ENCODE measurements around the gene DNMT1. TPM values are rescaled to one million over a fixed set of nuclear protein-coding genes. Genes with fewer than 3 reads are reported as not detected.
"Not testable (repeated sequence)": the region's sequence is repeated elsewhere in the genome, so short reads cannot be mapped to it uniquely, and the experiment has no call there.

Gene DNMT1
- total RNA-seq, 1 experiment from 2014 or later, result 227 TPM

GRCh38 chr19:10201176-10201575 is 6.4 kb upstream of the DNMT1 start:
- Histone ChIP-seq H3K27me3 (ENCODE audit: insufficient read depth, low read length) (no peaks in the 10 kb centered on the region), H3T11ph (ENCODE audit: low read length) (no peak overlapping the region), H3K23ac (ENCODE audit: insufficient read length, low read depth, low read length) (no peak overlapping the region), H3K4me2 (ENCODE audit: insufficient read depth, insufficient read length, low read length) (no peak overlapping the region), H2BK15ac (ENCODE audit: low read depth, low read length) (no peak overlapping the region), H3K18ac (ENCODE audit: insufficient read length, low read depth, low read length) (no peak overlapping the region), H4K8ac (replicated peaks; ENCODE audit: insufficient read length, low read depth, low read length) (no peak overlapping the region), H3K9me3 (ENCODE audit: control insufficient read depth, low read depth, low read length) (no peaks in the 10 kb centered on the region), H2AFZ (ENCODE audit: low read length) (no peak overlapping the region), H4K5ac (ENCODE audit: insufficient read length, low read depth, low read length) (no peak overlapping the region), H3K14ac (ENCODE audit: insufficient read depth, low read length) (no peak overlapping the region), H4K20me1 (ENCODE audit: control insufficient read depth, insufficient read depth, insufficient read length) (no peaks in the 10 kb centered on the region), H3K56ac (ENCODE audit: insufficient read length, low read depth, low read length) (no peak overlapping the region), H2BK12ac (ENCODE audit: insufficient read length, low read depth, low read length) (no peak overlapping the region), H2BK120ac (ENCODE audit: low read depth, low read length, poor library complexity, severe bottlenecking) (no peak overlapping the region), H3K4me1 (ENCODE audit: insufficient read depth, low read length) (0 out of 2 replicates have a peak, but pooled peaks cover 2% of the 10 kb centered on the region), H3K4ac (ENCODE audit: low read depth, low read length) (no peak overlapping the region), H3K27ac (ENCODE audit: insufficient read length, low read depth, low read length) (no peak overlapping the region), H2BK5ac (ENCODE audit: insufficient read length, low read length) (no peak overlapping the region), H3K79me1 (ENCODE audit: insufficient read depth, low read depth, low read length, poor library complexity, severe bottlenecking) (no peaks in the 10 kb centered on the region), H3K9ac (ENCODE audit: extremely low read depth, insufficient read length, low read length) (no peak overlapping the region), H4K91ac (ENCODE audit: insufficient read length, low read depth, low read length) (no peak overlapping the region), H2AK5ac (ENCODE audit: insufficient read length, low read length) (no peak overlapping the region), H2BK20ac (ENCODE audit: low read depth, low read length, poor library complexity, severe bottlenecking) (no peak overlapping the region), H3K79me2 (ENCODE audit: insufficient read depth, low read length) (no peaks in the 10 kb centered on the region), H3K23me2 (ENCODE audit: insufficient read length, low read depth, low read length, poor library complexity, severe bottlenecking) (no peaks in the 10 kb centered on the region)
- H3K27ac Mint-ChIP-seq, result peak overlapping the region in 1 of 3 experiments; percentile 18; a peak in 1 of 7 replicates
- no CpG with 5 or more reads among the region's 3 CpGs for WGBS (ENCODE audit: extremely low coverage, insufficient read length, low lambda C conversion rate)
- H3K27me3 Mint-ChIP-seq (ENCODE audit: low read depth), result peaks cover 4% of the 10 kb centered on the region; the same call in 1 of the 2 replicates
- no peak for TF ChIP-seq CTCF (conservative IDR thresholded peaks at IDR 0.05)
- no peak overlapping the region for H3K4me3 Mint-ChIP-seq
- no peak for DNase-seq
- H3K4me1 Mint-ChIP-seq, result peaks cover 9 to 14% of the 10 kb centered on the region in 2 experiments
- H3K36me3 Mint-ChIP-seq (ENCODE audit: insufficient read depth in 1 of 3, low read depth in 3 of 3), result no peaks in the 10 kb centered on the region; a peak in 1 of 7 replicates
- H3K9me3 Mint-ChIP-seq, result peaks cover 0 to 3% of the 10 kb centered on the region in 2 experiments; a peak in 1 of 5 replicates

DNA sequence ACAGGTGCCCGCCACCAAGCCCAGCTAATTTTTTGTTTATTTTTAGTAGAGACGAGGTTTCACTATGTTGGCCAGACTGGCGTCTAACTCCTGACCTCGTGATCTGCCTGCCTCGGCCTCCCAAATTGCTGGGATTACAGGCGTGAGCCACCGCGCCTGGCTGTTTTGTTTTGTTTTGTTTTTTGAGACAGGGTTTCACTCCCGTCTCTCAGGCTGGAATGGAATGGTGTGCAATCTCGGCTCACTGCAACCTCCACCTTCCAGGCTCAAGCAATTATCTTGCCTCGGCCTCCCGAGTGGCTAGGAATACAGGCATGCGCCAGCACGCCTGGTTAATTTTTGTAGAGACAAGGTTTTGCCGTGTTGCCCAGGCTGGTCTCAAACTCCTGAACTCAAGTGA is 5.3 kb upstream of the DNMT1 start:
- H3K9ac ChIP-seq (ENCODE audit: extremely low read depth, insufficient read length, low read length); H3T11ph ChIP-seq (ENCODE audit: low read length); H3K56ac ChIP-seq (ENCODE audit: insufficient read length, low read depth, low read length); DNase-seq; H3K23ac ChIP-seq (ENCODE audit: insufficient read length, low read depth, low read length); H3K18ac ChIP-seq (ENCODE audit: insufficient read length, low read depth, low read length); H3K4me1 ChIP-seq (ENCODE audit: insufficient read depth, low read length); H3K9me3 Mint-ChIP-seq; H3K79me1 ChIP-seq (ENCODE audit: insufficient read depth, low read depth, low read length, poor library complexity, severe bottlenecking); H3K27me3 ChIP-seq (ENCODE audit: insufficient read depth, low read length); H3K4ac ChIP-seq (ENCODE audit: low read depth, low read length); H3K36me3 Mint-ChIP-seq (ENCODE audit: insufficient read depth in 1 of 3, low read depth in 3 of 3); H2BK15ac ChIP-seq (ENCODE audit: low read depth, low read length); H2BK5ac ChIP-seq (ENCODE audit: insufficient read length, low read length); H3K4me2 ChIP-seq (ENCODE audit: insufficient read depth, insufficient read length, low read length); H4K20me1 ChIP-seq (ENCODE audit: control insufficient read depth, insufficient read depth, insufficient read length); H3K14ac ChIP-seq (ENCODE audit: insufficient read depth, low read length); H2AK5ac ChIP-seq (ENCODE audit: insufficient read length, low read length); H3K27ac ChIP-seq (ENCODE audit: insufficient read length, low read depth, low read length); H2BK20ac ChIP-seq (ENCODE audit: low read depth, low read length, poor library complexity, severe bottlenecking); H4K8ac ChIP-seq (replicated peaks; ENCODE audit: insufficient read length, low read depth, low read length); H4K91ac ChIP-seq (ENCODE audit: insufficient read length, low read depth, low read length); H3K4me3 Mint-ChIP-seq; H3K27ac Mint-ChIP-seq; H4K5ac ChIP-seq (ENCODE audit: insufficient read length, low read depth, low read length); H2BK120ac ChIP-seq (ENCODE audit: low read depth, low read length, poor library complexity, severe bottlenecking); H2AFZ ChIP-seq (ENCODE audit: low read length); H3K27me3 Mint-ChIP-seq (ENCODE audit: low read depth); H3K23me2 ChIP-seq (ENCODE audit: insufficient read length, low read depth, low read length, poor library complexity, severe bottlenecking); H3K79me2 ChIP-seq (ENCODE audit: insufficient read depth, low read length); H3K9me3 ChIP-seq (ENCODE audit: control insufficient read depth, low read depth, low read length); H2BK12ac ChIP-seq (ENCODE audit: insufficient read length, low read depth, low read length): not testable (repeated sequence)
- peaks cover 8 to 13% of the 10 kb centered on the region in 2 experiments for H3K4me1 Mint-ChIP-seq
- WGBS (ENCODE audit: extremely low coverage, insufficient read length, low lambda C conversion rate), result no CpG with 5 or more reads among the region's 15 CpGs

All from H9 (cell line).